K562 (cell line): ENCODE measurements around the gene ITPRID2. TPM values are rescaled to one million over a fixed set of nuclear protein-coding genes. Genes with fewer than 3 reads are reported as not detected.

Experiments
- CREB3L1 ChIP-seq: fragments of 450-650 bp; IDR thresholded peaks from 2 replicates; pipeline ENCODE4 v1.6.1; 2014; ENCODE audit warnings: low read depth, mild to moderate bottlenecking, moderate library complexity, borderline replicate concordance
- EP300 ChIP-seq: IDR thresholded peaks from 2 replicates; pipeline ENCODE4 v1.6.1; 2012; ENCODE audit warnings: low read length, improper control_type of control experiment
- KLF1 ChIP-seq: fragments of 450-650 bp; IDR thresholded peaks from 2 replicates; pipeline ENCODE4 v1.6.1; 2016; ENCODE audit warnings: missing genetic modification characterization, missing compliant biosample characterization
- NR1H2 ChIP-seq: sonication (generic); formaldehyde crosslinking; IDR thresholded peaks from 2 replicates; pipeline ENCODE4 v1.4.0; 2020; ENCODE audit warnings: mild to moderate bottlenecking, missing genetic modification reagents
- OTX1 ChIP-seq: fragments of 450-650 bp; formaldehyde crosslinking; IDR thresholded peaks from 2 replicates; pipeline ENCODE4 v1.4.0; 2022; ENCODE audit warnings: mild to moderate bottlenecking
- PRPF4 ChIP-seq: fragments of 200-400 bp; formaldehyde crosslinking; IDR thresholded peaks from one replicate; pipeline ENCODE4 v1.6.1; 2017; ENCODE audit warnings: low read length, low read depth, mild to moderate bottlenecking; ENCODE audit not compliant: insufficient read depth, poor library complexity, severe bottlenecking
- RNF2 ChIP-seq: sonication (generic); IDR thresholded peaks from 2 replicates; pipeline ENCODE4 v1.6.1; 2016
- SMAD3 ChIP-seq: fragments of 450-650 bp; formaldehyde crosslinking; conservative IDR thresholded peaks from 2 replicates; pipeline ENCODE4 v1.4.0; 2020; ENCODE audit warnings: mild to moderate bottlenecking
- SRSF1 ChIP-seq: fragments of 200-400 bp; formaldehyde crosslinking; IDR thresholded peaks from 2 replicates; pipeline ENCODE4 v1.6.1; 2017; ENCODE audit warnings: mild to moderate bottlenecking, low read depth, low read length, moderate library complexity
- TOE1 ChIP-seq, 2 experiments: fragments of 450-650 bp in 1 of 2; sonication (generic) in 1 of 2; formaldehyde crosslinking in 1 of 2; IDR thresholded peaks; 2 replicates each; pipeline versions ENCODE4 v1.7.1 to v1.8.0; 2016 to 2022; ENCODE audit warnings: borderline replicate concordance in 2 of 2, mild to moderate bottlenecking in 2 of 2, antibody characterized with exemption in 1 of 2, inconsistent platforms in 1 of 2, low read depth in 1 of 2, missing genetic modification reagents in 1 of 2, moderate library complexity in 1 of 2
- TRIM28 ChIP-seq: fragments of 450-650 bp; IDR thresholded peaks from 2 replicates; pipeline ENCODE4 v1.6.1; 2017
- ZNF184 ChIP-seq: sonication (generic); formaldehyde crosslinking; IDR thresholded peaks from 2 replicates; pipeline ENCODE4 v1.5.0; 2020; ENCODE audit warnings: missing genetic modification reagents
- ZNF232 ChIP-seq: sonication (generic); formaldehyde crosslinking; IDR thresholded peaks from 2 replicates; pipeline ENCODE4 v1.8.0; 2022; ENCODE audit warnings: mild to moderate bottlenecking, missing genetic modification reagents
- ZNF280A ChIP-seq: fragments of 450-650 bp; IDR thresholded peaks from 2 replicates; pipeline ENCODE4 v1.6.1; 2018; ENCODE audit warnings: mild to moderate bottlenecking, low read depth; ENCODE audit not compliant: partially characterized antibody
- ZNF639 ChIP-seq, 2 experiments: fragments of 200-800 bp in 1 of 2; sonication (Bioruptor generic) in 1 of 2; sonication (generic) in 1 of 2; formaldehyde crosslinking in 1 of 2; IDR thresholded peaks in 1 of 2; conservative IDR thresholded peaks in 1 of 2; 2 replicates each; pipeline versions ENCODE4 v1.5.0 to v1.6.1; 2016 to 2020; ENCODE audit warnings: missing compliant biosample characterization in 1 of 2, missing genetic modification characterization in 1 of 2, missing genetic modification reagents in 1 of 2
- ZSCAN29 ChIP-seq: fragments of 450-650 bp; IDR thresholded peaks from 2 replicates; pipeline ENCODE4 v1.6.1; 2017
- polyA plus RNA-seq, 8 experiments: library from polyadenylated mRNA; depleted of rRNA in 4 of 8; stranded (reverse) in 5 of 8; unstranded in 3 of 8; fragments of >200 nt; fragmentation: Nextera tagmentation in 2 of 8; fragmentation: Illumina TruSeq in 1 of 8; extraction: Ambion mirVana in 2 of 8; extraction: Trizol in 1 of 8; gene quantifications; 2 replicates each; pipeline versions ENCODE4 v1.2.1 to v1.2.3, GENCODE V29; 2011 to 2014; ENCODE audit warnings: inconsistent platforms in 1 of 8, missing spikeins in 1 of 8
- total RNA-seq, 7 experiments: library from RNA; depleted of rRNA in 6 of 7; stranded (reverse); fragments of >200 nt in 6 of 7; fragmentation: Illumina TruSeq in 2 of 7; extraction: Trizol in 2 of 7; gene quantifications; 2 replicates each; pipeline versions ENCODE4 v1.2.1 to v1.2.3, GENCODE V29; 2011 to 2021; ENCODE audit warnings: low replicate concordance in 1 of 7
- TF ChIP-seq, protein P1 (sequence below): fragments of 450-650 bp; IDR thresholded peaks from one replicate; pipeline ENCODE4 v1.6.1; 2018; ENCODE audit warnings: mild to moderate bottlenecking, moderate library complexity; ENCODE audit not compliant: partially characterized antibody
- TF ChIP-seq, protein P2 (sequence below): sonication (generic); formaldehyde crosslinking; IDR thresholded peaks from 2 replicates; pipeline ENCODE4 v1.8.1; 2023; ENCODE audit warnings: mild to moderate bottlenecking, missing genetic modification reagents

ITPRID2 gene
- total and polyA plus RNA-seq, 9 of the 15 experiments (the other 6 are each of a cell fraction or from before 2014, with no cell fraction given) = 18.5 to 77.8 (median 52.0) TPM

GRCh38 chr2:181891966-181892798 lies 652 bp downstream of the ITPRID2 start (continued):
- no peak for TF ChIP-seq SRSF1
- TF ChIP-seq TOE1 (IDR thresholded peaks at IDR 0.05; ENCODE audit: borderline replicate concordance) = no peak; the same call in 1 of the 2 replicates
- TF ChIP-seq TOE1 (CRISPR knock-in tag; IDR thresholded peaks at IDR 0.05; ENCODE audit: borderline replicate concordance, low read depth) = no peak
- TF ChIP-seq, protein P1, sequence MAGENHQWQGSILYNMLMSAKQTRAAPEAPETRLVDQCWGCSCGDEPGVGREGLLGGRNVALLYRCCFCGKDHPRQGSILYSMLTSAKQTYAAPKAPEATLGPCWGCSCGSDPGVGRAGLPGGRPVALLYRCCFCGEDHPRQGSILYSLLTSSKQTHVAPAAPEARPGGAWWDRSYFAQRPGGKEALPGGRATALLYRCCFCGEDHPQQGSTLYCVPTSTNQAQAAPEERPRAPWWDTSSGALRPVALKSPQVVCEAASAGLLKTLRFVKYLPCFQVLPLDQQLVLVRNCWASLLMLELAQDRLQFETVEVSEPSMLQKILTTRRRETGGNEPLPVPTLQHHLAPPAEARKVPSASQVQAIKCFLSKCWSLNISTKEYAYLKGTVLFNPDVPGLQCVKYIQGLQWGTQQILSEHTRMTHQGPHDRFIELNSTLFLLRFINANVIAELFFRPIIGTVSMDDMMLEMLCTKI = no peak
- peak in 1 of 2 experiments; percentile 6; a peak in 1 of 4 replicates for TF ChIP-seq ZNF639 (CRISPR knock-in tag; conservative IDR thresholded peaks at IDR 0.05 in 1 of 2, IDR thresholded peaks at IDR 0.05 in 1 of 2)
- TF ChIP-seq ZSCAN29 = no peak
- TF ChIP-seq NR1H2 = no peak
- TF ChIP-seq KLF1 = no peak
- TF ChIP-seq, protein P2, sequence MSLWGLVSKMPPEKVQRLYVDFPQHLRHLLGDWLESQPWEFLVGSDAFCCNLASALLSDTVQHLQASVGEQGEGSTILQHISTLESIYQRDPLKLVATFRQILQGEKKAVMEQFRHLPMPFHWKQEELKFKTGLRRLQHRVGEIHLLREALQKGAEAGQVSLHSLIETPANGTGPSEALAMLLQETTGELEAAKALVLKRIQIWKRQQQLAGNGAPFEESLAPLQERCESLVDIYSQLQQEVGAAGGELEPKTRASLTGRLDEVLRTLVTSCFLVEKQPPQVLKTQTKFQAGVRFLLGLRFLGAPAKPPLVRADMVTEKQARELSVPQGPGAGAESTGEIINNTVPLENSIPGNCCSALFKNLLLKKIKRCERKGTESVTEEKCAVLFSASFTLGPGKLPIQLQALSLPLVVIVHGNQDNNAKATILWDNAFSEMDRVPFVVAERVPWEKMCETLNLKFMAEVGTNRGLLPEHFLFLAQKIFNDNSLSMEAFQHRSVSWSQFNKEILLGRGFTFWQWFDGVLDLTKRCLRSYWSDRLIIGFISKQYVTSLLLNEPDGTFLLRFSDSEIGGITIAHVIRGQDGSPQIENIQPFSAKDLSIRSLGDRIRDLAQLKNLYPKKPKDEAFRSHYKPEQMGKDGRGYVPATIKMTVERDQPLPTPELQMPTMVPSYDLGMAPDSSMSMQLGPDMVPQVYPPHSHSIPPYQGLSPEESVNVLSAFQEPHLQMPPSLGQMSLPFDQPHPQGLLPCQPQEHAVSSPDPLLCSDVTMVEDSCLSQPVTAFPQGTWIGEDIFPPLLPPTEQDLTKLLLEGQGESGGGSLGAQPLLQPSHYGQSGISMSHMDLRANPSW (CRISPR knock-in tag) = no peak
- no peak for TF ChIP-seq PRPF4
- TF ChIP-seq CREB3L1 = peak; percentile 70; the same call in 1 of the 2 replicates
- TF ChIP-seq ZNF280A = no peak
- no peak for TF ChIP-seq TRIM28
- TF ChIP-seq OTX1 (CRISPR knock-in tag) = no peak
- TF ChIP-seq ZNF184 = no peak
- TF ChIP-seq EP300 = peak; percentile 2; the same call in 1 of the 2 replicates
- TF ChIP-seq ZNF232 = peak; percentile 89; the same call in 1 of the 2 replicates
- peak; percentile 58; the same call in 1 of the 2 replicates for TF ChIP-seq RNF2
- TF ChIP-seq SMAD3 (CRISPR knock-in tag) = no peak
